HPDE6-E6E7 (cell line): ENCODE data around the gene VAMP5.
"Not testable (repeated sequence)": the region's sequence is repeated elsewhere in the genome, so short reads cannot be mapped to it uniquely, and the experiment has no call there.

Experiments used
- DNase-seq: peaks from one replicate; pipeline ENCODE4 v3.0.0; 2011; ENCODE audit warnings: missing footprints; ENCODE audit errors: extremely low spot score

The VAMP5 gene

GRCh38 chr2:85601771-85602475, 17.7 kb downstream of the VAMP5 start:
- DNase-seq, result peak; percentile 47

GRCh38 chr2:85602476-85603234, 18.4 kb downstream of the VAMP5 start, which contains the start of gene TMEM150A:
Gene TMEM150A (minus strand): TSS chr2:85602698. CDS start chr2:85601948, 750 bp downstream.
- peak; percentile 85 for DNase-seq

GRCh38 chr2:85604133-85604444, 19.9 kb downstream of the VAMP5 start:
- not testable (repeated sequence) for DNase-seq

GRCh38 chr2:85604568-85605339, 20.5 kb downstream of the VAMP5 start:
- DNase-seq, result no peak

- DNase-seq, result no peak
Observed at GRCh38 chr2:85605406-85606115, 21.3 kb downstream of the VAMP5 start.

GRCh38 chr2:85606116-85606455, 21.9 kb downstream of the VAMP5 start:
- DNase-seq, result no peak

GRCh38 chr2:85607268-85608215, 23.3 kb downstream of the VAMP5 start:
- no peak for DNase-seq

GRCh38 chr2:85611217-85611704, 27.0 kb downstream of the VAMP5 start:
- no peak for DNase-seq

- DNase-seq, result peak; percentile 85
Observed at GRCh38 chr2:85611705-85612587, 27.7 kb downstream of the VAMP5 start, which contains the start of gene C2orf68. Gene C2orf68 (minus strand): TSS chr2:85612066. CDS start chr2:85611984, 82 bp downstream.

GRCh38 chr2:85613717-85614515, 29.7 kb downstream of the VAMP5 start:
- no peak for DNase-seq

- not testable (repeated sequence) for DNase-seq
Observed at GRCh38 chr2:85614757-85615156, 30.5 kb downstream of the VAMP5 start.

- no peak for DNase-seq
Observed at GRCh38 chr2:85615413-85615728, 31.1 kb downstream of the VAMP5 start.

- DNase-seq, result not testable (repeated sequence)
Observed at GRCh38 chr2:85617723-85618122, 33.5 kb downstream of the VAMP5 start.

GRCh38 chr2:85619617-85620016, 35.4 kb downstream of the VAMP5 start:
- no peak for DNase-seq

GRCh38 chr2:85621338-85621737, 37.1 kb downstream of the VAMP5 start:
- no peak for DNase-seq

- DNase-seq, result no peak
Observed at GRCh38 chr2:85623991-85624390, 39.8 kb downstream of the VAMP5 start.

GRCh38 chr2:85628658-85629057, 44.4 kb downstream of the VAMP5 start:
- DNase-seq, result no peak

GRCh38 chr2:85631316-85631715, 47.1 kb downstream of the VAMP5 start:
- DNase-seq, result no peak

GRCh38 chr2:85635011-85635410, 50.8 kb downstream of the VAMP5 start:
- DNase-seq, result no peak
